ENCODE results near the gene FBXW10B. TPM values are rescaled to one million over a fixed set of nuclear protein-coding genes. Genes with fewer than 3 reads are reported as not detected.
"Not testable (repeated sequence)": the region's sequence is repeated elsewhere in the genome, so short reads cannot be mapped to it uniquely, and the experiment has no call there.

Gene FBXW10B
- total and polyA plus RNA-seq, 2 experiments from 2014 or later: 0.15 TPM; not detected in 1

DNA sequence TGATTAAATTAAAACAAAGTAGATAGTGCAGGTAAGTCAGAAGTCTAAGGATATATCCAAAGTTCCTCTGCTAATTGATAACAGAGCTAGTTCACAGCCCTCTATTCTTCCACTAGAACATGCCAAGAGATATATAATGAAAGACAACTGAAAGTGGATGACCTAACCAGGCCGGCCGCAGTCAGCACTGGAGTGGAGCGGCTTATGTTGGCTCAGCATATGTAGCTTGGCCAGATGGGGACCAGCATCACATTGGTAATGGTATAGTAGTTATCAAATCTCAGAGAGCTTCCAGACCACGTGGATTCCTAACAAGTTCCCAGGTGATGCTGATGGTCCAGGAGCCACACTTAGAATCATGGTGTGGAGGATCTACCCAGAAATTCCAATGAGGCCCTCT is 38.0 kb downstream of the FBXW10B start:
- H3K27me3 ChIP-seq (replicated peaks; ENCODE audit: insufficient read depth); in situ Hi-C loops (cut with MboI); H3K4me3 ChIP-seq; H4K20me1 ChIP-seq (ENCODE audit: insufficient read depth); H2AFZ ChIP-seq; H3F3A ChIP-seq (ENCODE audit: insufficient read depth); H3K4me2 ChIP-seq (ENCODE audit: unreplicated experiment); H3K4me1 ChIP-seq (ENCODE audit: insufficient read depth); H3K79me2 ChIP-seq (ENCODE audit: insufficient read depth); DNase-seq; H3K9ac ChIP-seq; H3K9me2 ChIP-seq (ENCODE audit: insufficient read depth); H3K27ac ChIP-seq; H3K36me3 ChIP-seq (ENCODE audit: low read depth); H3K9me3 ChIP-seq (ENCODE audit: low read depth): not testable (repeated sequence)
- 93 to 100% methylated on average over 3 of the region's 4 CpGs for whole genome bisulfite sequencing, 2 experiments (ENCODE audit: low coverage in 1 of 2, low lambda C conversion rate in 2 of 2, missing lambda C conversion rate in 2 of 2)

DNA sequence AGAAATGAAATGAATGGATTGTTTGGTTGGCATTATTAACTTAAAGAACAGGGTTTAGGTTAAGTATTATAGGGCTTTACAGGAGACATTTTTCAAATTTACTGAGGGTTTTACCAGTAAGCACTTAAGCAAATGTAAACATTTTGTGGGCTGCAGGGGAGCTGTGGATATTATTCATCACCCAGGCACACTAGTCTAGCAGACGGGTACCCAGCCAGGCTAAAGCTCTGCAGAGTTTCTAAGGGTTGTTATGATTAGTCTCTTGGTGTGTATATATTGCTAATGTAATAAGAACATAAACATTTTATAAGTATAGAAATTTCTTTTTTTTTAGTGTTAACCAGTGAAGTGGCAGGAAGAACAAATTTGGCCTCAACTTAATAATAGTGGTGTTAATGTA is 42.7 kb downstream of the FBXW10B start:
- H4K20me1 ChIP-seq (ENCODE audit: insufficient read depth); H2AFZ ChIP-seq; H3K79me2 ChIP-seq (ENCODE audit: insufficient read depth); H3K4me3 ChIP-seq; H3K9me2 ChIP-seq (ENCODE audit: insufficient read depth); H3K4me2 ChIP-seq (ENCODE audit: unreplicated experiment); DNase-seq; H3K27ac ChIP-seq; H3K36me3 ChIP-seq (ENCODE audit: low read depth); H3F3A ChIP-seq (ENCODE audit: insufficient read depth); H3K9me3 ChIP-seq (ENCODE audit: low read depth); H3K9ac ChIP-seq; H3K4me1 ChIP-seq (ENCODE audit: insufficient read depth); H3K27me3 ChIP-seq (replicated peaks; ENCODE audit: insufficient read depth); in situ Hi-C loops (cut with MboI): not testable (repeated sequence)
- 100% methylated on average over 1 of the region's 1 CpG; no CpG with 5 or more reads in 1 of the 2 experiments for WGBS, 2 experiments (ENCODE audit: low coverage in 1 of 2, low lambda C conversion rate in 2 of 2, missing lambda C conversion rate in 2 of 2)

DNA sequence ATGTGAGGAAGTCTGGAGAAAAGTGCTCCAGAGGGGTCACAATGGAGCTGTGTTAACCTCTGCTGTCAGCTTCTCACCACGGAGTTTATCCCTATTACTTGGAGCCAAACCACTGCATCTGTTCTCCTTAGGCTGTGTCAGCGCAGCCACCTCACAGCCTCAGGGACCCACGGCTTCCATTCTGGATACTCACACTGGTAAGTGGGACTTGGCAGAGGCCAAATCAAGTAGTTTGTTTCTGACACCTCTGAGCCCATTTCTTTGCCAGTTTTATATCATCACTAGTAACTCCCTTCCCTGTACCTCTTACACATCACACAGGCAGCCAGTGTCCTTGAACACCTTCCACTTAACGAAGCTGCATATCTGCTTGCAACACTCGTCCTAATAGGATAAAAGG is 44.8 kb downstream of the FBXW10B start:
- WGBS, 2 experiments (ENCODE audit: low coverage in 1 of 2, low lambda C conversion rate in 2 of 2, missing lambda C conversion rate in 2 of 2): 69 to 91% methylated on average over 2 to 3 of the region's 5 CpGs
- in situ Hi-C loops (cut with MboI): not testable (repeated sequence)

DNA sequence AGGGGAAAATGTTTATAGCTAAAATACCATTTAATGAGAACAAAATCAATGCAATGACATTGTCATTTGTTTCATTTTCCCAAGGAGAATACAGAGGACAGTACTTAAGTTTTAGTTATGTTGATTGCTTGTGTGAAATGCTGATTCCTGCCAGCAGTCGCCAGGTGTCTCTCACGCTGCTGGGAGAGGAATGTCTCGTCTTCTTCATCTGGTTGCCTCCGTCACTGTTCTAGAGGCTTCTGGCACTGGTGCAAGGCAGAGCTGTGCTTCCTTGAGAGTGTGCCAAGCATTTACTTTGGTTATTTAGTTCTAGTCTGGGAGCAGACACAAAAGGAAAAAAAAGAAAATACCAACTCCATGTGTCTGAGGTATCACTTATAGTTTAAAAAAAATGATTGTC is 45.6 kb downstream of the FBXW10B start:
- H3K4me3 ChIP-seq; H3K36me3 ChIP-seq (ENCODE audit: low read depth); H4K20me1 ChIP-seq (ENCODE audit: insufficient read depth); H3K9me3 ChIP-seq (ENCODE audit: low read depth); H3K27ac ChIP-seq; H3K27me3 ChIP-seq (replicated peaks; ENCODE audit: insufficient read depth); in situ Hi-C loops (cut with MboI); H3K4me1 ChIP-seq (ENCODE audit: insufficient read depth); H3K9ac ChIP-seq; H2AFZ ChIP-seq; H3K4me2 ChIP-seq (ENCODE audit: unreplicated experiment); H3F3A ChIP-seq (ENCODE audit: insufficient read depth); H3K79me2 ChIP-seq (ENCODE audit: insufficient read depth); H3K9me2 ChIP-seq (ENCODE audit: insufficient read depth): not testable (repeated sequence)
- peak; percentile 41 for DNase-seq
- WGBS, 2 experiments (ENCODE audit: low coverage in 1 of 2, low lambda C conversion rate in 2 of 2, missing lambda C conversion rate in 2 of 2): 20 to 32% methylated on average over 4 of the region's 4 CpGs

More for the DNA sequence above, 44.8 kb downstream of the FBXW10B start:
- H3F3A ChIP-seq (ENCODE audit: insufficient read depth); H3K27me3 ChIP-seq (replicated peaks; ENCODE audit: insufficient read depth); DNase-seq; H3K9ac ChIP-seq; H3K36me3 ChIP-seq (ENCODE audit: low read depth); H3K9me2 ChIP-seq (ENCODE audit: insufficient read depth); H3K79me2 ChIP-seq (ENCODE audit: insufficient read depth); H3K4me2 ChIP-seq (ENCODE audit: unreplicated experiment); H3K4me1 ChIP-seq (ENCODE audit: insufficient read depth); H3K27ac ChIP-seq; H3K9me3 ChIP-seq (ENCODE audit: low read depth); H3K4me3 ChIP-seq; H4K20me1 ChIP-seq (ENCODE audit: insufficient read depth); H2AFZ ChIP-seq: not testable (repeated sequence)

Small RNAs within 50 kb of the gene (small RNA-seq; reads per million reads assigned to genes)
- not detected for gene AC005838.1 (ENCODE audit: low read depth, low replicate concordance)
- not detected for gene RF00090 (ENCODE audit: low read depth, low replicate concordance)

Other genes starting within 250 kb of the FBXW10B start
- gene CDRT4, start 152.1 kb downstream of the FBXW10B start, total RNA-seq (2014; rRNA removed; shearing (Covaris generic)): 3.8 and 23.3 TPM in 2 replicates
- gene CDRT4, start 152.1 kb downstream of the FBXW10B start, polyA plus RNA-seq (2016; fragmentation: Nextera tagmentation; extraction: Ambion mirVana): 3.0 and 4.1 TPM in 2 replicates
- 6.7 and 15.7 TPM in 2 replicates for gene TVP23C, start 56.2 kb downstream of the FBXW10B start, total RNA-seq (2014; rRNA removed; shearing (Covaris generic))
- gene TVP23C, start 56.2 kb downstream of the FBXW10B start, polyA plus RNA-seq (2016; fragmentation: Nextera tagmentation; extraction: Ambion mirVana): 9.6 and 10.8 TPM in 2 replicates
- 32.1 and 39.0 TPM in 2 replicates for gene TRIM16, start 64.6 kb upstream of the FBXW10B start, total RNA-seq (2014; rRNA removed; shearing (Covaris generic))
- 21.3 and 23.2 TPM in 2 replicates for gene TRIM16, start 64.6 kb upstream of the FBXW10B start, polyA plus RNA-seq (2016; fragmentation: Nextera tagmentation; extraction: Ambion mirVana)
- gene ZNF286A, start 80.0 kb upstream of the FBXW10B start, total RNA-seq (2014; rRNA removed; shearing (Covaris generic)): 13.6 and 18.3 TPM in 2 replicates
- gene ZNF286A, start 80.0 kb upstream of the FBXW10B start, polyA plus RNA-seq (2016; fragmentation: Nextera tagmentation; extraction: Ambion mirVana): 10.3 and 11.7 TPM in 2 replicates
- not detected in 2 replicates for gene TBC1D26, start 112.6 kb upstream of the FBXW10B start, total RNA-seq (2014; rRNA removed; shearing (Covaris generic))
- gene TBC1D26, start 112.6 kb upstream of the FBXW10B start, polyA plus RNA-seq (2016; fragmentation: Nextera tagmentation; extraction: Ambion mirVana): not detected in 2 replicates